RPMI7951 (cell line): Measurements from ENCODE around the gene MTCH2. TPM values are rescaled to one million over a fixed set of nuclear protein-coding genes. Genes with fewer than 3 reads are reported as not detected.

Source experiments
- total RNA-seq: library from RNA; depleted of rRNA; stranded (reverse); fragments of >200 nt; shearing (Covaris generic); gene quantifications from 2 replicates; pipeline ENCODE4 v1.2.3, GENCODE V29; 2014; rRNA removed

The MTCH2 gene
- total RNA-seq, 1 experiment from 2014 or later = 135 TPM

Other genes with a start within 250 kb of the MTCH2 start
- gene SLC39A13, start 234.0 kb downstream of the MTCH2 start, total RNA-seq = 39.2 and 55.2 TPM in 2 replicates
- gene PSMC3, start 216.1 kb downstream of the MTCH2 start, total RNA-seq = 179 and 223 TPM in 2 replicates
- gene RAPSN, start 193.4 kb downstream of the MTCH2 start, total RNA-seq = not detected in 2 replicates
- 45.6 and 52.5 TPM in 2 replicates for gene CELF1, start 89.4 kb downstream of the MTCH2 start, total RNA-seq
- 86.9 and 103 TPM in 2 replicates for gene PTPMT1, start 77.0 kb downstream of the MTCH2 start, total RNA-seq
- 19.9 and 20.3 TPM in 2 replicates for gene KBTBD4, start 63.6 kb downstream of the MTCH2 start, total RNA-seq
- gene NDUFS3, start 63.5 kb downstream of the MTCH2 start, total RNA-seq = 78.8 and 95.5 TPM in 2 replicates
- gene FAM180B, start 55.9 kb downstream of the MTCH2 start, total RNA-seq = not detected in 2 replicates
- not detected in 2 replicates for gene C1QTNF4, start 48.1 kb downstream of the MTCH2 start, total RNA-seq
- gene AGBL2, start 72.8 kb upstream of the MTCH2 start, total RNA-seq = 0.29 and 0.48 TPM in 2 replicates
- 24.0 and 27.0 TPM in 2 replicates for gene FNBP4, start 124.8 kb upstream of the MTCH2 start, total RNA-seq
- 27.1 and 27.4 TPM in 2 replicates for gene NUP160, start 205.8 kb upstream of the MTCH2 start, total RNA-seq